Putamen (tissue), 1 donor: ENCODE data around the gene RAB31.
"Not testable (repeated sequence)": the region's sequence is repeated elsewhere in the genome, so short reads cannot be mapped to it uniquely, and the experiment has no call there.

Experiments used
- DNase-seq: peaks from one replicate; pipeline ENCODE4 v3.0.0-alpha.2; 2016; ENCODE audit warnings: low spot score

RAB31 gene, protein sequence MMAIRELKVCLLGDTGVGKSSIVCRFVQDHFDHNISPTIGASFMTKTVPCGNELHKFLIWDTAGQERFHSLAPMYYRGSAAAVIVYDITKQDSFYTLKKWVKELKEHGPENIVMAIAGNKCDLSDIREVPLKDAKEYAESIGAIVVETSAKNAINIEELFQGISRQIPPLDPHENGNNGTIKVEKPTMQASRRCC

DNA sequence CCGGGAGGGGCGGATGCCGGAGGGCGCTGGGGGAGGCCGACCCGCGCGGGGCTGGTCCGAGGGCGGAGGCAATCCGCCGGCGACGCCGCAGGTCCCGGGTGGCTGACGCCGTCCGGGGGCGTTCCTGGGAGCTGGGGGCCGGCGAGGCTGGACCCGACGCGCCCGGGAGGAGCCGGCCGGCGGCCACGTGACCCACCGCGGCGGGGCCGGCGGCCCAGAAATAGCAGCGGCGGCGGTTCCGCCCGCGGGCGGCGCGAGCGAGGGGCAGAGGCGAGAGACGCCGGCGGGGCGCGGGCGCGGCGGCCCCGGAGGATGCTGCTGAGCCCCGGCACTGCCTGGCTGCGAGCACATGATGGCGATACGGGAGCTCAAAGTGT is at the start of gene RAB31:
TSS of gene RAB31 (plus strand) at position 245 of the 377 bp plus-strand sequence. CDS start at position 350, 105 bp downstream.
- DNase-seq, result peak; percentile 79

DNA sequence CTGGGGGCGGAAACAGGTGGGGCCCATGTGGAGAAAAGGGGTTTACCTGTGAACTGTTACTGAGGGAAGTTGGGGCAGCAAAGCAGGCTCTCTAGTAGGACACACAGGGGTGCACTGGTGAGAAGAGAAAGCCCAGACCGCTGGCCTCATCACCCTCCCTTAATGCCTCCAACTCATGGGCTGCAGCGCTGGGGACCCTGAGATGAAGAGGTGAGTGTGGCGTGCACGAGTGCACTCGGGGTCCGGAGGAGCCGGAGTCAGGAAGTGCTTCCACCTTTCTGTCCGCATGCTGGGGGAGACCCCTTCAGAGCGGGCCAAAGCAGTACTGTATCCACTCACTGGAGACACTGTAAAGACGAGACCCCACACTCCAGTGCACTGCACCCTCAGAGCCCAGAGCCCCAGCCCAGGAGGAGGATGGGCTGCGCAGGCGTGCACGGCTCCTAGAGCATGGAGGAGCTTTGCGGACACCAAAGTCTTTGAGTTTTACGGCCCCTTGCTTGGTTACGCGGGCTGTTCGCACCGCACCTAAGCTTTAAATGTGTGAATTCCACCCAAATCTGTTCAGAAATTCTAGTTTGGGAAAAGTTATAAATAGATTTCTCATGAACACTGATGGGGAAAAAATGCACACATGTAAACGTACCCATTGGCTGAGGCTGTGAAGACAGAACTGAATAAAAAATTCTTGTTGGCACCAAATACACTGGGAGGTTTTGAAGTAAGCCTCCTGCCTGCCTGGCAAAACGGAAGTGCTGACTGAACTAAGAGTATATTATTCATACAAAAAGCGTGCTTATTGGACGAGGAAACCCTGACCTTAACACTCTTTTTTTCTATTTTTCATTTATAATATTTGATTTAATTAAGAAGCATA is 48.4 kb upstream of the RAB31 start:
- no peak for DNase-seq

DNA sequence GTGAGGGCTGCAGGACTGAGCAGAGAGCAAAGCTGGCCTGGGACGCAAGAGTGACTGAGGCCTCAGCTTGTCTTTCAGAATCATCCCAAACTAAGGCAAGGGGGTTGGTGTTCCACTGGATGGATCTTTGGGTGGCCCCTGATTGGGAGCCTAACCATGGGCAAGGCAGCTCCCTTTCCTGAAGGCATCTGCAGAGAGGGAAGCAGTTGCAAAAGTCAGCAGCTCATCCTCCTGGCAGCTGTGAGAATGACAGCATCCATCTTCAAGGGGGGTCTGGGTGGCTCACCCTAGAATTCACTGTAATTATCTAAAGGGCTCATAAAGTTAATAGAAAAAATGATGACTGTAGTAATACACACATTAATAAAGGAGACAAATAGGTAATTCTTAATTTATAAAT is 46.5 kb upstream of the RAB31 start:
- DNase-seq, result no peak

DNA sequence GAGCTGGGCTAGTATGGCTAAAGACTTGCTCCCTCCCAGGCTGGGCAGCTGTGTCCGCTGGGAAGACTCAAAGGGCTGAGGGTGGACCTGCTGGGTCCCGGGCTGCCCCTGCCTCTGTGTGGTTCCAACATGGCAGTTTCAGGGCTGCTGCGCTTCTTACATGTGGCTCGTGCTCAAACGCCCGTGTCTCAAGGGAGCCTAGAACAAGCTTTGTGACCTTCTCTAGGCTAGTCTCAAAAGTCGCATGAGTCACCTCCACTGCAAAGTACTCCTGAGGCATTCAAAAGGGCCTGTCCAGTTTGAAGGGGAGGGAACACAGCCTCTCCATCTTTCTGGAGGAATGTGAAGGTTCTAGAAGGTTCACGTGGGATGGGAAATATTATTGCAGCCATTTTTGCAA is 44.7 kb upstream of the RAB31 start:
- no peak for DNase-seq

DNA sequence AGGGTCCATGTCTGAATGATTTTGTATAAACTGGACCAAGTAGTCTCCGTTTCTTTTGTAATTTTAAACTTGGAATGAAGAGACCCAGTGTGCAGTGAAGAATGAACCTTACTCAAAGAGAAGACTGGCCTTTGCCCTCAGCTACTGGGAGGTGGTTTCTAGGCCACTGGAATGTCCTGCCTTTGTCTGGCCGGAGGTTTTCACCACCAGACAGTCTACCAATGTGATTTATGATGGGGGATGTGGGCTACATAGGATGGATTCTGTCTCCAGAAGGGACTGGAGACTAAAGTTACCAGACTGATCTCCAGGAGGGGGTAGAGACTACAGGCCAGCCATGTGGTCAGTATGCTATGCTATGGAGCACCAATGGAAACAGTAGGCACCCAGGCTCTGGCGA is 42.8 kb upstream of the RAB31 start:
- no peak for DNase-seq

DNA sequence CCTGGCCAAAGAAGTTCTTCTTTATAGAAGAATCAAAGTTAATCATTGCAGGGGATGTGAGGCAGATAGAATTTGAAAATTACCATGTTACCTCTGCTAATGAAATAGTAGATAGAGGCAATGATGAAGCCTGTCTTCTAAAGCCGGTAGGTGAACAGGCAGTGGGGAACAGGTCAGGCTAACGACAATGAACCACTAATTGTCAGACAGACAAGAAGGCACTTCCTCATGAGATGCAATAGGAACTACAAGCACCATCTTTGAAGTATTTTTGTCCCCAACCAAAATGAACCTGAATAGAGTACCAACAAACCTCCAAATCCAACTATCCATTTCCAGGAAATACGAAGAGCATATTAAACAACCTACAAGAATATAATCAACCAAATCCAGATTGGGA is 41.6 kb upstream of the RAB31 start:
- DNase-seq, result no peak

DNA sequence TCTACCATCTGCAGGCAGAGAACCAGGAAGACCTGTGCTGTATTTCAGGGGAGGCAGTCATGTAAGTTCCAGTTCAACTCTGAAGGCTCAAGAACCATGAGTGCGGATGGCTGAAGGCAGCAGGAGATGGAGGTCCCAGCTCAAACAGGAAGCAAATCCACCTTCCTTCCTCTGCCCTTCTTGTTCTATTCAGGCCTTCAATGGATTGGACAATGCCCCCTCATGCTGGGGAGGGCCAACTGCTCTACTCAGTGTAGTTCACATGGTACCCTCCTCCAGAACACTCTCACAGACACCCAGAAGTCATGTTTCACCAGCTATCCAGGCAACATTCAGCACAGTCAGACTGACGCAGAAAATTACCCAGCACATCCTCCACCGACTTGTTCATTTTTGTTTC is 39.1 kb upstream of the RAB31 start:
- DNase-seq, result no peak

DNA sequence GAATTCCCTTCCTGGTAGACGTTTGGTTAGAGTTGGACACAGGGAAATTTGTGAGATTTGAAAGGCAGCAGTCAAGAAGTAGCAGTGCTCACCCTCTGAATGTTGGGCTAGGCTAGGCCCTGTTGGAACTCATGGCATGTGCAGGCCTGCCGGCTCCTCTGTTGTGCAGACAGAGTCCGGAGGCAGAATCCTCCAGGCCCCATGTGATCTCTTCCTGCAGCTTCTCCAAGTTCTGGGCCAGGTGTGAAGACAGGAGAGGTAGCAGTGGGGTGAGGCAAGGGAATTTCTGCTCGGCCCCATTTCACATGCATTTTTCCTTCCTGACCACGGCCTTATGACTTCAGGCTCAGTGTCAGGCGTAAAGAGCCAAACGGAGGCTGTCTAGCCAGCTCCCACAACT is 36.9 kb upstream of the RAB31 start:
- no peak for DNase-seq

DNA sequence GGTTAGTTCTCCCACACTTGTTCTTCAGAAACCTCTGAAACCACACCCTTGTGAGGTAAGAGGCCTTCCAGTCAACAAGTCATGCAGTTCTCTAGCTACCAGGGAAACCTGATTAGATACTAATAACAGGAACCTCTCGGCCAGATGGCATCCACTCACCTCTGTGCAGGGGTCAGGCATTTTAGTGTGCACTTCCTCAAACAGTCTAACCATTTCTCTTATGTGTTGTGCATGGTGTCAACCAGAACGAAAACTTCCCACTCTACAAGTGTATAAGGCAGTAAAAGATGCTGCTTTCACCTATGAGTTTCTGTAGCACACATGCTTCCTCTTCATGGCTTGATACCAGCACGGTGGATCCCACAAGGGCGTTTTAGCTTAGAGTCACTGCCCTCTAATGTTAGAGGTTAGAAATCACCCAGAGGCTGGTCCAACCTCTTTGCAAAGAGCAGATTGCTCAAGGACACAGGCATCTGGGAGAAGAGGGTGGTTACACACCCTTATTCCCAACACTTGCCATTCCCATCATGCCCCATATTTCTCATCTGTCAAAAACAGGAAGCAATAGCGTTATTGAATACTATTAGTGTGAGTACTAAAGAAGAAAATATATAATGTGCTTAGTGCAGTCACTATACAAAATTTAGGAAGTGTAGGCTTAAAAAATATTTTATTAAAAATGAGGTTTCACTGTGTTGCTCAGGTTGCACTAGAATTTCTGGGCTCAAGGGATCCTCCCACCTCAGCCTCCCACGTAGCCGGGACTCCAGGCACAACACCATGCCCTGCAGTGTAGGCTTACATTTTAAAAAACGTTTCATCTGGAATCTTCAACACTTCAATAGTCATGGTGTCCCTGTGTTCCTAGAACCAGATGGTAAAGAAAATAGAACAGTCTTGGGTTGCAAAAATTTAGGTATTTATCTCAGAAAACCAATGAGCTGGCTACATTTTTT is 34.5 kb upstream of the RAB31 start:
- DNase-seq, result no peak

DNA sequence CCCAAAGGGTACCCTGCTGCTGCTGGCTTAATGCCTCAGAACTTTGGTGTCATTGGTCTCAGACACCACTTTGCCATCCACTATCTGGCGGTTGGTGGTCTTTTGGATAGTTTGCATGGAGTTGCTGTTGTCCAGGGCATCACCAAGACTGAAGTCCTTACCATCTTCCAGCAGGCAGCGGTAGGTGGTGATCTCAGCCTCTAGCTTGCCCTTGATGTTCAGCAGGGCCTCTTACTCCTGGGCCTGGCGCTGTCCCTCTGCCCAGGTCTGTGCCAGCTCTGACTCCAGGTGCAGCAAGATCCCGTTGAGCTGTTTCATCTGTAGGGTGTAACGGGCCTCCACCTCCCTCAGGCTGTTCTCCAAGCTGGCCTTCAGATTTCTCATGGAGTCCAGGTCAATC is 29.9 kb upstream of the RAB31 start:
- not testable (repeated sequence) for DNase-seq

DNA sequence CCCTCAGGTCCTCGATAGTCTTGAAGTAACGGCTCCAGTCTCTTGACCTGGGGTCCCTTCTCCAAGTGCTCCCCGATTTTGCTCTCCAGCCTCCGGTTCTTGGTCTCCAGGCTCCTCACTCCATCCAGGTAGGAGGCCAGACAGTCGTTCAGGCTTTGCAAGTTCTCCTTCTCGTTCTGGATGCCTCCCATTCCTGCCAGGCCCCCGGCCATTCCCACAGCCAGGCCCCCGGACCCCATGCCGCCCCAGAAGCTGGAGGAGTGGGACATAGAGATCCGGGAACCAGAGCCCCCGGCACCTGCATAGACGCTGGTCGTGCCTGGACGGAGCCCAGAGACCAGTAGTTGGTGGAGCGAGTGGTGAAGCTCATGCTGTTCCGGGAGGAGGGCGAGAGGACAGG is 29.0 kb upstream of the RAB31 start:
- DNase-seq, result no peak

DNA sequence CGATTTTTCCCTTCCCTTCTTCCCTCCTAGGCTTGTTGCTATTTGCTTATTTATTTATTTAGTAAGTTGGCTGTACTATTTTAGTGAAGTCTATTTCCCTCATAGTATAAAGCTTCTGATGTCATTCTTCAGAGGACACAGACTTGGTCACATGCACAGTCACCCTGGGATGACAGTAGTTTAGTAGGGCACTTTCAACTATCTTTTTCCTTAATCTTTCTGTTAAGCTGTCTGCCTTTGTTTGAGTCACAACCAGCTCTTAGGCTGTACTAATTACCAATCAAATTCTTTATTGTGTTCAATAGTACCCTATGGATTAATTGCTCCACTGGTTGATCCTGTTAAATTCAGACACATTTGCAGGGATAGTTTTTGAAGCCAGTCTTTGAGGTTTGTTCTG is 26.9 kb upstream of the RAB31 start:
- DNase-seq, result no peak

DNA sequence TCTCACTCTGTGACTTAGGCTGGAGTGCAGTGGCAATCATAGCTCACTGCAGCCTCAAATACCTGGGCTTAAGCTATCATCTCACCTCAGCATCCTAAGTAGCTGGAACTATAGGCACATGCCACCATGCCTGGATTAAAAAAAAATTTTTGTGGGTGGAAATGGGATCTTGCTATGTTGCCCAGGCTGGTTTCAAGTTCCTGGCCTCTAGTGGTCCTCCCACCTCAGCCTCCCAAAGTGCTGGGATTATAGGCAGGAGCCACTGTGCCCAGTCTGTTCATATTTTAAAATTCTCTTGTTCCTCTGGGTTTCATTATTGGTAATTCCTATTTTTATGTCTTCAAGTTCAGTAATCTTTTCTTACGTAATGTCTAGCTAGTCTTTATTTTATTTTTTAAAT is 25.5 kb upstream of the RAB31 start:
- DNase-seq, result no peak

DNA sequence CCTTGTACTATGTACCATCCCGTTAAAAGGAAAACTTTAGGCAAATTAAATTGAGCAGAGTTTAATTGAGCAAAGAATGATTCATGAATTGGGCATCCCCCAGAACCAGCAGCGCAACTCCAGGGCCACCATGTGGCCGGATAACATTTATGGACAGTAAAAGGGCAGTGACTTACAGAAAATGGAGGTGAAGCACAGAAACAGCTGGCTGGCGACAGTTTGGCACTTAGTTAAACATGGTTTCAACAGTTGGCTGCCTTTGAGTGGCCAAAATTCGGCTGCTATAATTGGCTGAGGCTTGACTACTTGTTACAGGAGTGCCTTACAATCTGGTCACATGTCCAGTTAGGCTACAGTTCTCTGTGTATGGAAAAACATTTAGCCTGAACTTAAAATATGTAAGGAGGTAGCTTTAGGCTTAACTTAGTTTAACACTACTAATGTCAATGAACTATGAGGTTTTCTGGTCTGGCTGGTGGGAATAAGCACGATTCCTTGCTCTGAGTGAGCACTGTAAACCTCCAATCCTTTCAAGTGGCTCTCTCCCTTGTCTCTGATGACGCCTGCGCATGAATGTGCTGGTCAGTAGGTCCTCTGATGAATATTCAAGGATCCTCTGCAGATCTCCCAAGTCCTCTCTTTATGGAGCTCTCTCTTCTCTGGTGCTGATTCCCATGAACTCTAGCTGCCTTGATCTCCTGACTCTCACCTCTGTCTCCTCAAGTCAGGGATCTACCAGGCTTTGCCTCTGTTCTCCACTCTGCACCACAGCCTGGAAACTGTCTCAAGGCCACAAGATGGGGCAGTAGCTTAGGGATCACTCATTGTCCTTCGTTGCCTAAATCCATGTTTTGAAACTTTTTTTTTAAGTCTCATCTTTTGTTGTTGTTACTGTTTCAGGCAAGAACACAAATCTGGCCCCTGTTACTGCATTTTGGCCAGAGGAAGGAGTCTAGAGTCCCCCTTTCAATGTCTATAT is 24.4 kb upstream of the RAB31 start:
- DNase-seq, result peak; percentile 20

DNA sequence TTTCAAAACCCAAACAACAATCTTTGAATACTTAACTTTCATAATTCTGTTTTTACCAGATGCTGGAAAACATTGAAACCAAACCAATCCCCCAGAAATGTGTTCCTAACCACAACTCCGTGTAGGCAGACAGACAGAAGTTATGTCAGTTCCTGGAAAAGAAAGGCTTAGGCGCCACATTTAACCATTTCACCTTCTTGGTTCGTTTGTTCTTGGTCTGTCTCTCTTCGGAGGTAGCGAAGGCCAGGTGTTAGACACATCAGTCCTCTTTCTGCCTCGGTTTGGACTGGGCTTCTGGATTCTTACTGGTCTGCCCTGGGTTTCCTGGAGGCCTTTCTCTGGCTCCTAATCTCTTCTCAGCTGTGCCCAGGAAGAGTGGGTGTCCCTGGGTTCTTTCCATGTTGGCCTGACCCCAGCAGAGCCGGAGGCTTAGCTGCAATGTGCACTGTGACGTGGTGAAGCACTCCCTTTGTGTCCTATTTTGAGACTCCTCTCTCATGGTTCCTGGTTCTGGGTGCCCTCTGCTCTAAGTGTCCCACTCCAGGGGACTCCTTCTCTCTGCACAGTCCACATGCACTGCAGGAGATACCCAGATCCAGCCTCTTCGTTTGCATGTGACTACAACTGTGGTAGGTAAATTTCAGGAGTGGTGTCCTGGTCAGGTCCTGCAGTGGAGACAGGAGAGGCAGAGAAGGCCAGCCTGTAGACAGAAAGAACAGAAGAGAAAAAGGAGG is 23.1 kb upstream of the RAB31 start:
- no peak for DNase-seq

DNA sequence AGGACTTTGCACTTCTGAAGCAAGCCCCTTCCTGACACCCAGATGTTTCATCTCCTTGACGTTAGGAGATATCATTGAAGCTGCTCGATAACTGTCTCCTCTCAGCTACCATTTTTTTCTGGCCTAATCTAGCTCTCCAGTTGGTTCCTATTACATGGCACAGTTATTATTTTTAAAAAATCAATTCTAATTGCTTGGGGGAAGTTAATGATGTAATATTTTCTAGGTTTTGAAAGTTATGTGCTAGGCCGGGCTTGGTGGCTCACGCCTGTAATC is 22.5 kb upstream of the RAB31 start:
- no peak for DNase-seq

DNA sequence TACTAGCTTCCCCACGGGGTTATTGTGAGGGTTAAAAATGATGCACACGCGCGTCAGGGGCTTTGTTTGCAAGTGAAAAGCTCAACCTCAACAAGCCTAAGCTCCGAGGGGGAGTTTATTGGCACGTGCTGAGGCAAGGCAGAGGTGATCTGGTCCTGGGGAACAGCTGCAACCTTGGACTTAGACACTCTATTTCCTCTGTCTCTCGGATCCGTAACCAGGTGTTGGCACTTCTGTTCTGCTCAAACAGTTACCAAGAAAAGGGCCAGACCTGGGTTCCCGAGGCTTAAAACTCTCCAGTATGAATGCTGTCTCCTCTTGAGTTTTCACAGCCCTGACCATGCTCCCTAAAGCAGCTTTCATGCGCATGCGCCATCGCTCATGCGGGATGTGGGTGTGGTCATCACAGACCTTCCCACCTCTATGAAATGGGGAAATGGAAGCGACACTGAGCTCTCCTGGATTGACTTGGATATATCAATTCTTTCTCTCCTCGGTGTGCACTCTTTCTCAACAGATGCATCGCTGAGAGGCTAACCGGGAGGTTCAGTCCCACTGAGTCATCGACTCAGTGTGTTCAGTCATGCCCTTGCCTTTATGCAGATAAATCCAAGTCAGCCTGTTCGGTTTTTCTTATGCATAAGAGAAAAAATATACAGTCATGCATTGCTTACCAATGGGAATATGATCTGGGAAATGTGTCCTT is 19.9 kb upstream of the RAB31 start:
- no peak for DNase-seq

DNA sequence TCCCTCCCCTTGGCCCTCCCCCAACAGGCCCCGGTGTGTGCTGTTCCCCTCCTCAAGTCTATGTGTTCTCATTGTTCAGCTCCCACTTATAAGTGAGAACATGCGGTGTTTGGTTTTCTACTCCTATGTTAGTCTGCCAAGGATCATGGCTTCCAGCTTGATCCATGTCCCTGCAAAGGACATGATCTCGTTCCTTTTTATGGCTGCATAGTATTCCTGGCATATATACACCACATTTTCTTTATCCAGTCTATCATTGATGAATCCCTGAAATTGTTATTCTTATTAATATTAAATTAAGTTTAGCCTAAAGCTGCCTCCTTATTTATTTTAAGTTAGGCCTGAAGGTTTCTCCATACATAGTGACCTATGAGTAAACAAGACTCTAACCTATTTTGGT is 18.8 kb upstream of the RAB31 start:
- DNase-seq, result no peak

DNA sequence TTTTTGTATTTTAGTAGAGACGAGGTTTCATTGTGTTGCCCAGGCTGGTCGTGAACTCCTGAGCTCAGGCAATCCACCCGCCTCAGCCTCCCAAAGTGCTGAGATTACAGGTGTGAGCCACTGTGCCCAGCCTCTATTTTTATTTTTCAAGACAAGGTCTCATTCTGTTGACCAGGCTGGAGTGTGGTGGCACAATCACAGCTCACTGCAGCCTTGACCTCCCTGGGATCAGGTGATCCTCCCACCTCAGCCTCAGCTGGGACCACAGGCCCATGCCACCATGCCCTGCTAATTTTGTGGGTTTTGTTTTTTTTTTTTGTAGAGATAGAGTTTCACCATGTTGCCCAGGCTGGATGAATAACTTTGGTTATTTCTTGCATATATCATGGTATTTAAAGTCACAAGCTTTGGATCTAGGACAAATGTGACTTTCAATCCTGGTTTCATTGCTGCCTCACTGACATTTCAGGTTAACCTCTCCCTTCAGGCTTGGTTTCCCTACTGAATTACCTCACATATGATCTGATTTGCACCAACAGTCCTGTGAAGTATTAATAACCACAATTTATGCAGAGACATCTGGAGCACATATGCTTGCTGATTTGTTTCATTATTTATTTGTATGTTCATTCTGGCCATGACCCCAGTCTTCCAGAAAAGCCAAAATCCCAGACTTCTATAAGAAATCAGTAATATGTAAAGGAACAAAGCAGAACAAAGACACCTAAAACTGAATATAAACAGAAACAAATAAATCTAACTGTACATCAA is 17.5 kb upstream of the RAB31 start:
- DNase-seq, result no peak

DNA sequence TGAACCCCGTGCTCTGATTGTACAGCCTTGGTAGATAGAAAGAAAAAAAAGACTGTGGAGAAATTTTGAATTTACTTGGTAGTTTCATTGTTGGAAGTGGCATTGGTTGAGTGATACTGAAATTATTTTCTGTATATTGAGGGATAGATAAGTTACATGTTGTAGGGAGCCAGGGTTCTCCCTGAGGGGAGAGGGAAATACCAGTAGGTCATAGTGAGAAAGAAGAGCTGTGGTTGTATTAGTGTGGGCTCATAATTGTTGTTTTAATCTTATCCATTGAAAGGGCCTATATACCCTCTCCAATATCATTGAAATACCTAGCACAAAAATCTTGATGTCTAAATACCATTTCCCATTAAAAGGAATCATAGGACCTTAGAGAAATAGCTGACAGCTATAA is 16.9 kb upstream of the RAB31 start:
- no peak for DNase-seq
